Activated CD8-positive, alpha-beta memory T cell treated with anti-CD3 and anti-CD28 coated beads for 1 hour (primary cell): ENCODE measurements around the gene EIF1.
"Not testable (repeated sequence)": the region's sequence is repeated elsewhere in the genome, so short reads cannot be mapped to it uniquely, and the experiment has no call there.

Experiments used
- DNase-seq, 2 donors: peaks; one replicate each; pipeline ENCODE4 v3.0.0-alpha.2; 2020; ENCODE audit warnings: low read depth in 1 of 2; ENCODE audit errors: extremely low read depth in 1 of 2

The EIF1 gene

DNA sequence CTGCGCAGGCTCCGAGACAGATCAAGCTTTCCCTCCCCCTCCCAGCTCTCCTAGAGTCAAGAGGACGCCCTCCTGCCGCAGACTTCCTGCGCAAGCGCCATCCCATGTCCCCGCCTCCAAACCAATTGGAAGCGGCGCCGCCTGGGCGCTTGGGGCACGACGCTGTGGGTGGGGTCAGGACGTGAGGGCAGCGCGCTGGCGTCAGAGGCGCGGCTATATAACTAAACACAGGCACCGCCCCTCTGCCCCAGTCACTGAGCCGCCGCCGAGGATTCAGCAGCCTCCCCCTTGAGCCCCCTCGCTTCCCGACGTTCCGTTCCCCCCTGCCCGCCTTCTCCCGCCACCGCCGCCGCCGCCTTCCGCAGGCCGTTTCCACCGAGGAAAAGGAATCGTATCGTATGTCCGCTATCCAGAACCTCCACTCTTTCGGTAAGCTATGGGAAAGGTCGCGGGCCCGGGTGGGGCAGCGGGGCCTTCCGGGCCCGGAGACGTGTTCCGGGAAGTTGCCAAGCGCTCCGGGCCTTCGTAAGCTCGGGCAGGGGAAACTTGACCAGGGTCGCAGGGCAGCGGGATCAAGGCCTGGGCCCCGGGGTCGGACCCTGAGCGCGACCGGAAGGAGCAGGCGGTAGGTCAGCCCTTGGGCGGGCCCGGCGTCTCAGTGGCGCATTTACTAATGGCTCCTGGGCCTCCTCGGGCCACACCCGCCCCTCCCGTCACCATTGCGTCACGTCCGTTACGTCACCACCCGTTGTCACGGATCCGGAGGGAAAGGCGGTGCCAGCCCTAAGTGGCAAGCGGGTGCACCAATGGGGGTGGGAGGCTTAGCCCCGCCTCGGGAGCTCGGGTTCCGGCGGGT lies at the start of gene EIF1:
Gene EIF1, plus strand, starts transcription at position 245 of the 856 bp plus-strand sequence. Its CDS starts 154 bp downstream, at position 399.
- peak; percentile 99 for DNase-seq

- no peak for DNase-seq
These were observed 49.7 kb upstream of the EIF1 start for GRCh38 chr17:41638941-41639340.

GRCh38 chr17:41639492-41640473 lies 48.9 kb upstream of the EIF1 start:
- no peak for DNase-seq

DNA sequence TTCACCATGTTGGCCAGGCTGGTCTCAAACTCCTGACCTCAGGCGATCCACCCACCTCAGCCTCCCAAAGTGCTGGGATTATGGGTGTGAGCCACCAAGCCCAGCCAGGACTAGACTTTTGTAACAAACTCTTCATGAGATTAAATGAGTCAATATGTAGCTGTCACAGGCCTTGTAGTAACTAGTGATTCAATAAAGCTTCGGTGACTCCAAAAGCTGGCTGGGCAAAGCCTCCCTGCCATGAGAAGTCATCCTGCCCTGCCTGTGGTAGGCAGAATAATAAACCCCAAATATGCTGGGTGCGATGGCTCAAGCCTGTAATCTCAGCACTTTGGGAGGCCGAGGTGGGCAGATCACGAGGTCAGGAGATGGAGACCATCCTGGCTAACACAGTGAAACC lies 48.1 kb upstream of the EIF1 start:
- DNase-seq: not testable (repeated sequence)

GRCh38 chr17:41642252-41643156 lies 46.2 kb upstream of the EIF1 start:
- DNase-seq: no peak

GRCh38 chr17:41647038-41647813 lies 41.5 kb upstream of the EIF1 start:
- no peak for DNase-seq

- DNase-seq: peak; percentile 67 to 85
These were observed 40.7 kb upstream of the EIF1 start for GRCh38 chr17:41647940-41648410.

DNA sequence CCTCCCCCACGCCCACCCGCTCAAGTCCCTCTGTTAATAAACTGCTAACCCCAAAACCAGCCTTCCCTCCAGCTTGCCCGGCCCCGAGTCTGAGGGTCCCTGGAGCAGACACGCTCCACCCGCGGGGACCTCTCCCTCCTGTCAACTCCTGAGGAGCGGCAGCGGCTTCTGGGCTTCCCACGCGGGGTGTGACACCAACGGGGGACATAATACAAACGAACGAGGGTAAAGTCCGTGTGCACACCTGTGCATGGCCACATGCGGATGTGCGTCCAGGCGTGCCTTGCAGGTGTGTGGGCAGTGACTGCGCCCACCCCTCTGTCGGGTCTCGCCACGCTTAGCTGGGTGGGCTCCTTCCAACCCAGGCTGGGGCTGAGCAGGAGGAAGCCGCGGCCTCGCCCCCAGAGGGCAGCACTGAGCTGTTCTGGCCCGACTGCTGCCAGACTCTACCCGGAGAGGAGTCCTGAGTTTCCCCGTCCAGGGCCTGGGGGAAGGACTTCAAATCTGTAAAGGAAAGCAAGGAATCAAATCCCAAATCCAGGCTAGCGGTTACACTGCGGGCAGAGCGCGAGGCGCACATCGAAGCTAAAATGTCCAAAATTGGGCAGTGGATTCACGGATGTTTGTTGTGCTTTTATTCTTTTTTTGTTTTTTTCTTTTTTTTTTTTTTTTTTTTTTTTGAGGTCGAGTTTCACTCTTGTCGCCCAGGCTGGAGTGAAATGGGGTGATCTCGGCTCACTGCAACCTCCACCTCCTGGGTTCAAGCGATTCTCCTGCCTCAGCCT lies 40.1 kb upstream of the EIF1 start:
- peak; percentile 60 to 78 for DNase-seq

- DNase-seq: no peak
These were observed 38.7 kb upstream of the EIF1 start for GRCh38 chr17:41649923-41650519.

GRCh38 chr17:41650794-41651624 lies 37.7 kb upstream of the EIF1 start:
- DNase-seq: no peak

DNA sequence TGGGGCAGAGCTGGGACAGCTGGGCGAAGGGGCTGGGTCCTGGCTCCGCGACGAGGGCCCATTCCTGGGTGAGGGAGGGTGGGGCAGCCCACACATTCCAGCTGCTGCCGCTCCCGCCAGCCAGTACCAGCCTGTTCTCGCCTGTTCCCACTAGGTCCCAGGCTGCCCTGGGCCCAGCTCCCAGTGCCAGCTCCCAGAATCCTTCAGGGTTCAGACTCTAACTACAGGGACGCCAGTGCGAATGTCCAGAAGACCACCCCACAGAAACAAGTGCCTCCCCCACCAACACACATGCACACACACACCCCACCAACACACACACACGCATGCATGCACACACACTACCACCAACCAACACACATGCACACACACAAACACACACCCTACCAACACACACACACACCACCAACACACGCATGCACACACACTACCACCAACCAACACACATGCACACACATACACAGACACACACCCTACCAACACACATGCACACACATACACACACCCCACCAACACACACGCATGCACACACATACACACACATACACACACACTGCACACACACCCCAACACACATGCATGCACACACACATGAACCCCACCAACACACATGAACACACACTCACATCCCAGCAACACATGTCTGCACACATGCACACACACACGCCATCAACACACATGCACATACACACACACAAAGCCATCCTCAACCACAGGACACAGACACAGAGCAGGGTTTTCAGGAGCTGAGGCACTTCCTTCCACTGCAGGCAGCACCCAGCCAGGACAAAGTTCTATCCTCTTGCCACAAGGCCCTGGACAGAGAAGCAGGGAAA lies 36.8 kb upstream of the EIF1 start:
- no peak for DNase-seq

DNA sequence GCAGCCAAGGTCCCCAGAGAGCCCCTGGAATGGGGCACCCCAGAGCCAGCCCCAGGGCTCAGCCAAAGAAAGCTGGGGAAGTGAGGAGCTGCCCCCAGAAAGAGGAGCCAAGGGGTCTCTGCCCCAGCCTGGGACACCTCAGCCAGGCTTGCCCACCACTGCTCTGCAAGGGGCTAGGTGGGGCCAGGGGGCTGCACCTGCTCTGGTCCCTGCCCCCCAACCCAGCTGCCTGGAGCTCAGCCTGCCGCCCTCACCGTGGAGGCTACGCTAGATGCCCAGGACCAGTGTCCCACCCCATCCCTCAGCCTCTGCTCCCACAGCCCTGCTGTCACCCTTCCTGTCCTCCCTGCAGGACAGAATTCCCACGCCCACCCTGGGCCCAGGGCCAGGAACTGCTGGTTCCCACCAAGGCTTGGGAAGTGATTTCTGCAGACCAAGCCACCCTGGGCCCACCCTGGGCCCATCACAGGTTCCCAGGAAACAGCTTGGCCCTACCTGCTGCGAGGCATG lies 36.2 kb upstream of the EIF1 start:
- DNase-seq: no peak

- no peak for DNase-seq
These were observed 35.3 kb upstream of the EIF1 start for GRCh38 chr17:41653421-41653820.

- DNase-seq: no peak
These were observed 34.6 kb upstream of the EIF1 start for GRCh38 chr17:41653892-41654677.

- no peak for DNase-seq
These were observed 33.7 kb upstream of the EIF1 start for GRCh38 chr17:41654678-41655607.
